Esophagus muscularis mucosa (tissue), 4 donors: Measurements from ENCODE around the gene PTPN22. TPM values are rescaled to one million over a fixed set of nuclear protein-coding genes. Genes with fewer than 3 reads are reported as not detected.

ENCODE experiments used
- DNase-seq: peaks from one replicate; pipeline ENCODE4 v3.0.0-alpha.2; 2017; ENCODE audit errors: extremely low spot score
- H3K27ac ChIP-seq, 4 donors: fragments of 200-600 bp; sonication (generic); replicated peaks in 1 of 4; 1 replicate in 3 of 4; 2 replicates in 1 of 4; pipeline ENCODE4 v1.5.1; 2016 to 2019; ENCODE audit warnings: mild to moderate bottlenecking in 1 of 4
- H3K27me3 ChIP-seq, 4 donors: fragments of 200-600 bp; sonication (generic); one replicate each; pipeline versions ENCODE4 v1.5.1 to v1.6.0; 2016 to 2019
- H3K36me3 ChIP-seq, 4 donors: fragments of 200-600 bp; sonication (generic); one replicate each; pipeline ENCODE4 v1.5.1; 2016 to 2019
- H3K4me1 ChIP-seq, 4 donors: fragments of 200-600 bp; sonication (generic); one replicate each; pipeline ENCODE4 v1.5.1; 2016 to 2019
- H3K4me3 ChIP-seq, 4 donors: fragments of 200-600 bp; sonication (generic); 1 replicate in 2 of 4; 2 replicates in 2 of 4; pipeline ENCODE4 v1.5.1; 2016 to 2019; ENCODE audit warnings: mild to moderate bottlenecking in 4 of 4, moderate library complexity in 1 of 4
- H3K9me3 ChIP-seq, 4 donors: fragments of 200-600 bp; sonication (generic); 1 replicate in 3 of 4; 2 replicates in 1 of 4; pipeline ENCODE4 v1.5.1; 2016 to 2019
- CTCF ChIP-seq, 3 experiments: fragments of 200-600 bp in 2 of 3; fragments of 450-650 bp in 1 of 3; sonication (generic) in 2 of 3; IDR thresholded peaks; one replicate each; pipeline ENCODE4 v1.5.1; 2017 to 2019; ENCODE audit warnings: antibody characterized with exemption in 3 of 3, mild to moderate bottlenecking in 2 of 3, moderate library complexity in 1 of 3
- EP300 ChIP-seq: sonication (generic); formaldehyde crosslinking; IDR thresholded peaks from one replicate; pipeline ENCODE4 v1.6.1; 2017; ENCODE audit warnings: antibody characterized with exemption
- POLR2A ChIP-seq: fragments of 450-650 bp; IDR thresholded peaks from one replicate; pipeline ENCODE4 v1.6.1; 2017; ENCODE audit warnings: antibody characterized with exemption, moderate library complexity, mild to moderate bottlenecking, low read depth
- POLR2AphosphoS5 ChIP-seq, 2 donors: sonication (generic); formaldehyde crosslinking; IDR thresholded peaks; one replicate each; pipeline ENCODE4 v1.6.1; 2017; ENCODE audit warnings: antibody characterized with exemption in 2 of 2
- WGBS: methylation state at CpG from one replicate; pipeline ENCODE4 v1.1.5; 2018; 5-methylcytosine and 5-hydroxymethylcytosine counted together
- intact Hi-C: fragments of 100-400 bp; cut with DNase I; formaldehyde crosslinking; loops from one replicate; pipeline ENCODE4 v1.15.1; 2023
- total RNA-seq, 4 donors: library from RNA; depleted of rRNA; stranded (reverse); fragments of >200 nt; gene quantifications; one replicate each; pipeline versions ENCODE4 v1.1.0 to v1.2.1, GENCODE V29; 2016

Gene PTPN22
- total RNA-seq, 4 donors from 2014 or later, result 0.29 to 2.3 (median 0.63) TPM

DNA sequence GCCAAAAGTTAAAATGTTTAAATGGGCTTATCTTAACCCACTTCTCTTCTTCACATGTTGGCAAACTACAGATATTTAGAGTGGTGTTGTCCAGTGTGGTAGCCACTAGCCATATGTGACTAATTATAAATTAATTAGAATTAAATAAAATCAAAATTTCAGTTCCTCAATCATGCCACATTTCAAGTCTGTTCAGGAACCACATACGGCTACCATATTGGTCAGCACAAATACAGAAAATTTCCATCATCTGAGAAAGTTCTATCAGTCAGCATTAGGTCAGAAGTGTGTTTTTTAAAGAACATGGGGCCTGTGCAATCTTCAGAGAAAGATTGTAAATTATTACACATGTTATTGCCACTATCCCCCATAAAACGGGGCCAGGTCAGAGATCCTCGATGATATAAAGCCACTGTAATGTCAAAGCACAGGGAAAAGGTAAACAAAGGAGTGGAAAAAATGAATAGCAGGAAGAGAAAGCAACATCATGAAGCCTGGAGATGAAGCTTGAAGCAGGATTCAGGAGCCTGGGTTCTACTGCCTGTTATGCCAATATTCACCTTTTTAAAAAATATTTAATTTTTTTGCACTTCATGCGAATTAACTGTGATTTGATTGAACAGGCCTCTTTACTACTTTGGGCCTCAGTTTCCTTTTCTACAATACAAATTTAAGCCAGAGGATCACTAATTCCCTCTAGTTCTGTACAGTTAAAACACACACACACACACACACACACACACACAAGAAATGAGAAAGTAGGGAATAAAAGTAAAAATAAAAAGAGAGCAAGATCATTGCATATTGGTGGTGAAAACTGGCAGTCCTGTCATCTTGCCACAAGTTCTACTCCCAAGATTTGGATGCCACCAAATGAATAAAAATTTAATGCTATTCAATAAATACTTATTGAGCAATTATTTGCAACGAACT lies 61.6 kb downstream of the PTPN22 start:
- H3K27ac ChIP-seq, result peak overlapping the region; percentile 6 to 98 (median 56)
- H3K9me3 ChIP-seq, result no peaks in the 10 kb centered on the region
- peak overlapping the region; percentile 85 to 93 (median 91) for H3K4me3 ChIP-seq
- WGBS, result 42% methylated on average over 5 of the region's 5 CpGs
- intact Hi-C loops, result loop anchor here (5.0 kb wide), 1 partner anchor 53 kb away; the partner anchor contains the start of gene PHTF1
- H3K27me3 ChIP-seq, result no peaks in the 10 kb centered on the region
- DNase-seq, result no peak
- peaks cover 21 to 49% (median 43%) of the 10 kb centered on the region in 4 donors for H3K4me1 ChIP-seq
- TF ChIP-seq POLR2A (no peak), POLR2AphosphoS5 (IDR thresholded peaks at IDR 0.05) (peak in 1 of 2 donors; percentile 28)
- peaks cover 0 to 5% (median 0%) of the 10 kb centered on the region in 4 donors for H3K36me3 ChIP-seq

GRCh38 chr1:113808450-113809195 lies 62.9 kb downstream of the PTPN22 start:
- DNase-seq, result no peak
- no peaks in the 10 kb centered on the region for H3K9me3 ChIP-seq
- H3K27ac ChIP-seq, result no peak overlapping the region
- H3K27me3 ChIP-seq, result no peaks in the 10 kb centered on the region
- peaks cover 33 to 62% (median 55%) of the 10 kb centered on the region in 4 donors for H3K4me1 ChIP-seq
- TF ChIP-seq POLR2AphosphoS5 (IDR thresholded peaks at IDR 0.05) (no peak), EP300 (no peak), CTCF (IDR thresholded peaks at IDR 0.05) (no peak), POLR2A (no peak)
- 86% methylated on average over 4 of the region's 4 CpGs for WGBS
- no peak overlapping the region for H3K4me3 ChIP-seq
- H3K36me3 ChIP-seq, result peaks cover 0 to 5% (median 0%) of the 10 kb centered on the region in 4 donors
- intact Hi-C loops, result no loop called here

DNA sequence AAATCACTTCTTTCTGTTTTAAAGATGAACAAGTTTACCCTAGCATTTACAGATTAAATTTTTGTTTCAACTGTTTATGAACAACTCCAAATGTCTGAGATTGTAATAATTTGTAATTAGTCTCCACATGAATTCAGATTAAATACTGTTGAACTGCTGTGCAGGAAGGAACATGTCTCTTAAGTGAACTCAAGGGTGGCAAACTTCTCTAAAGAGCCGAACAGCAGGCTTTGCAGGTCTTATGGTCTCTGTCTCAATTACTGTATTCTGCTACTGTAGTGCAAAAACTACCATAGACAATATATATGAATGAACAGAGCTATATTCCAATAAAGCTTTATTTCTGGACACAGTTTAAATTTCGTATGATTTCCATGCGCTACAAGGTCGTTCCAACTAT lies 65.9 kb downstream of the PTPN22 start:
- Histone ChIP-seq H3K9me3 (no peaks in the 10 kb centered on the region), H3K27me3 (no peaks in the 10 kb centered on the region), H3K27ac (no peak overlapping the region), H3K36me3 (peaks cover 0 to 5% (median 0%) of the 10 kb centered on the region in 4 donors), H3K4me1 (peaks cover 40 to 81% (median 76%) of the 10 kb centered on the region in 4 donors), H3K4me3 (no peak overlapping the region)
- 83% methylated on average over 4 of the region's 4 CpGs for WGBS
- TF ChIP-seq POLR2A (no peak), POLR2AphosphoS5 (IDR thresholded peaks at IDR 0.05) (no peak), EP300 (no peak), CTCF (IDR thresholded peaks at IDR 0.05) (no peak)
- intact Hi-C loops, result no loop called here
- no peak for DNase-seq

DNA sequence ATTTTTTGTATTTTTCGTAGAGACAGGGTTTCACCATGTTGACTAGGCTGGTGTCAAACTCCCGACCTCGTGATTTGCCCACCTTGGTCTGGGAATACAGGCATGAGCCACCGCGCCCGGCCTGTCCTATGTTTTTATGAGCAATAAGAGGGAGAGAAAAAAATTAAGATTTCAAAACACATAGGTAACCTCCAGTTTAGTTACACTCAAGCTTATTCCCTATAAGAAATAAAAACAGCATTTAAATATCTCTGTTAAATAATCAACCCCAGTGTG lies 66.3 kb downstream of the PTPN22 start:
- no peaks in the 10 kb centered on the region for H3K27me3 ChIP-seq
- no peaks in the 10 kb centered on the region for H3K9me3 ChIP-seq
- no peak overlapping the region for H3K4me3 ChIP-seq
- no peak overlapping the region for H3K27ac ChIP-seq
- peaks cover 39 to 82% (median 76%) of the 10 kb centered on the region in 4 donors for H3K4me1 ChIP-seq
- 97% methylated on average over 6 of the region's 6 CpGs for WGBS
- intact Hi-C loops, result no loop called here
- no peak for TF ChIP-seq CTCF (IDR thresholded peaks at IDR 0.05)
- TF ChIP-seq POLR2A, result no peak
- TF ChIP-seq POLR2AphosphoS5 (IDR thresholded peaks at IDR 0.05), result no peak
- no peak for TF ChIP-seq EP300
- DNase-seq, result no peak
- peaks cover 0 to 5% (median 0%) of the 10 kb centered on the region in 4 donors for H3K36me3 ChIP-seq
